ENCODE data around the gene ANKRD18A.
"Not testable (repeated sequence)": the region's sequence is repeated elsewhere in the genome, so short reads cannot be mapped to it uniquely, and the experiment has no call there.

The ANKRD18A gene

GRCh38 chr9:38546497-38547163 lies 73.8 kb downstream of the ANKRD18A start:
- not testable (repeated sequence) for DNase-seq (ENCODE audit: low read depth, low spot score)

DNA sequence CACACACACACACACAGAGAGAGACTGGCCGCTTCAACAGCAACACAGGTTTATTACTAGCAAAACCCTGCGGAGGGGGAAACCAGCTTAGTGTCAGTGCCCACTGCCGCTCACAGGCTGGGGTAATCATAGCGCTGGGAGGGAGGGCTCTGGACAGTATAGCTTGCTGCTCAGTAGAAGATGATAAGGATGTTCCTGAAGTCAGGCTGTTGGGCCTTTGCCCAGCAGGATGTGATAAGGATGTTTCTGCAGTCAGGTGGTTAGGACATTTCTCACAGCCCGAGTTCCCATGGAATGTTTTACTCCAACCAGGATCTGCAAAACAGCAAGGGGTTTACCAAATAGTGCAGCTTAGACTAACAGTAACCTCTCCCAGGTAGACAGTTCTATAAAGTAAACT lies 79.9 kb downstream of the ANKRD18A start:
- not testable (repeated sequence) for DNase-seq (ENCODE audit: low read depth, low spot score)

- no peak for DNase-seq (ENCODE audit: low read depth, low spot score)
Observed at GRCh38 chr9:38529317-38529716, 91.1 kb downstream of the ANKRD18A start.

DNA sequence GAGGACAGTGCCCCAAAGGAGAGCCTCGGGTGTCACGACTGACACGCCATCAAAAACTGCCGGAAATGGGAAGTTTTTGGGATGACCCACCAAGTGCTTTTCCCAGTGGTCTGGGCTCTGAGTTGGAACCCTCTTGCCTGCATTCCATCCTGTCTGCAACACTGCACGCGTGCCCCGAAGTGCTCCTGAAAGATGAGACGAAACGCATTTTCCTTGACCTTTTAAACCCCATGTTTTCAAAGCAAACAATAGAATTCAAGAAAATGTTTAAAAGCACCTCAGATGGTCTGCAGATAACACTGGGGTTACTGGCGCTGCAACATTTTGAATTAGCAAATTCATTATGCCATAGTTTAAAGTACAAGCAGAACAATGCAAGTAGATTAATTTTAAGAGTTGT lies 92.9 kb downstream of the ANKRD18A start:
- no peak for DNase-seq (ENCODE audit: low read depth, low spot score)

GRCh38 chr9:38526591-38526990 lies 93.8 kb downstream of the ANKRD18A start:
- DNase-seq (ENCODE audit: low read depth, low spot score), result no peak

GRCh38 chr9:38523121-38523520 lies 97.3 kb downstream of the ANKRD18A start:
- no peak for DNase-seq (ENCODE audit: low read depth, low spot score)

GRCh38 chr9:38521762-38522161 lies 98.6 kb downstream of the ANKRD18A start:
- no peak for DNase-seq (ENCODE audit: low read depth, low spot score)
